MG63 (cell line): ENCODE measurements around the gene TRIM25. TPM values are rescaled to one million over a fixed set of nuclear protein-coding genes. Genes with fewer than 3 reads are reported as not detected.
A peak's percentile ranks its signal among the peaks of the same experiment; 100 is the strongest.
"Not testable (repeated sequence)": the region's sequence is repeated elsewhere in the genome, so short reads cannot be mapped to it uniquely, and the experiment has no call there.

ENCODE experiments used
- DNase-seq: peaks from one replicate; pipeline ENCODE4 v3.0.0-alpha.2; 2020
- H3K27me3 ChIP-seq: fragments of 250-450 bp; sonication (Bioruptor Pico); 2 replicates; pipeline ENCODE4 v1.5.1; 2020; ENCODE audit warnings: mild to moderate bottlenecking, moderate library complexity
- H3K36me3 ChIP-seq: fragments of 250-450 bp; sonication (Bioruptor Pico); 2 replicates; pipeline ENCODE4 v1.5.1; 2020; ENCODE audit warnings: mild to moderate bottlenecking, moderate library complexity
- H3K4me3 ChIP-seq: fragments of 250-450 bp; sonication (Bioruptor Pico); 2 replicates; pipeline ENCODE4 v1.5.1; 2020; ENCODE audit warnings: mild to moderate bottlenecking, moderate library complexity
- H3K9me3 ChIP-seq: fragments of 250-450 bp; sonication (Bioruptor Pico); 2 replicates; pipeline ENCODE4 v1.5.1; 2020; ENCODE audit warnings: mild to moderate bottlenecking, moderate library complexity
- total RNA-seq: library from RNA; depleted of rRNA; stranded (reverse); fragments of >200 nt; shearing (Covaris generic); gene quantifications from 2 replicates; pipeline ENCODE4 v1.2.3, GENCODE V29; 2014; ENCODE audit warnings: low replicate concordance; rRNA removed

Gene TRIM25, protein sequence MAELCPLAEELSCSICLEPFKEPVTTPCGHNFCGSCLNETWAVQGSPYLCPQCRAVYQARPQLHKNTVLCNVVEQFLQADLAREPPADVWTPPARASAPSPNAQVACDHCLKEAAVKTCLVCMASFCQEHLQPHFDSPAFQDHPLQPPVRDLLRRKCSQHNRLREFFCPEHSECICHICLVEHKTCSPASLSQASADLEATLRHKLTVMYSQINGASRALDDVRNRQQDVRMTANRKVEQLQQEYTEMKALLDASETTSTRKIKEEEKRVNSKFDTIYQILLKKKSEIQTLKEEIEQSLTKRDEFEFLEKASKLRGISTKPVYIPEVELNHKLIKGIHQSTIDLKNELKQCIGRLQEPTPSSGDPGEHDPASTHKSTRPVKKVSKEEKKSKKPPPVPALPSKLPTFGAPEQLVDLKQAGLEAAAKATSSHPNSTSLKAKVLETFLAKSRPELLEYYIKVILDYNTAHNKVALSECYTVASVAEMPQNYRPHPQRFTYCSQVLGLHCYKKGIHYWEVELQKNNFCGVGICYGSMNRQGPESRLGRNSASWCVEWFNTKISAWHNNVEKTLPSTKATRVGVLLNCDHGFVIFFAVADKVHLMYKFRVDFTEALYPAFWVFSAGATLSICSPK
- 12.3 and 13.6 TPM in 2 replicates for total RNA-seq

DNA sequence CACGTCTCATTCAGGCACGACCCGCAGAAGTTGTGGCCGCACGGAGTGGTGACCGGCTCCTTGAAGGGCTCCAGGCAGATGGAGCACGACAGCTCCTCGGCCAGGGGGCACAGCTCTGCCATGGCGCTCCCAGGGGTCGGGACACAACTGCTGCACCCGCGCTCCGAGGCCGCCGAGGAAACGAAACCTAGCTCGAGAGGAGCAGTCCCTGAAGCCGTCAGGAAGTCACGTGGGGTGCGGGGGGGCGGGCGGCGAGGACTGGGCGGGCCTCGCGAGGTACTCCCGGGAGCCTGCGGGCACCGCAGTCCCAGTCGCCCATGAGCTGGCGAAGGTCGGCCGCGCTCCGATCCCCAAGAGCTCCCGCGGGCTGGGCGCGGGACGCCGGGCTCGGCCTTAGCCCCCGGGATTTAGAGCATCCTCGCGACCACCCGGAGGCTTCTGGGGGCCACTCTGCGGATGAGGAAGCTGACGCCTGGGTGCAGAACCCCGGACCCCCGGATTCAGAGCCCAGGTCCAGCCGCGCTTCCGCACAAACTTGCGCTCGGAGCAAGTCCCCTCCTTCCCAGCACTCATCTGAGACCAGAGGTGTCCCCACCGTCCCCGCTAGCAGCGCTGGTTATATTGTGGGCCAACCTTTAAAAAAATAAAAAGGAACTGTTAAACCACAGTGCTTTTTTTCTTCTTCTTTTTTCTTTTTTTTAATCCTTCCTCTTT is at the start of gene TRIM25:
Gene TRIM25 (minus strand): TSS at position 183 of the 714 bp plus-strand sequence. CDS start 61 bp downstream, at position 122.
- DNase-seq = peak; percentile 98
- Histone ChIP-seq H3K36me3 (peaks cover 34% of the 10 kb centered on the region), H3K4me3 (peak within 1 kb of the TSS; percentile 93), H3K27me3 (no peaks in the 10 kb centered on the region), H3K9me3 (peaks cover 7% of the 10 kb centered on the region)

DNA sequence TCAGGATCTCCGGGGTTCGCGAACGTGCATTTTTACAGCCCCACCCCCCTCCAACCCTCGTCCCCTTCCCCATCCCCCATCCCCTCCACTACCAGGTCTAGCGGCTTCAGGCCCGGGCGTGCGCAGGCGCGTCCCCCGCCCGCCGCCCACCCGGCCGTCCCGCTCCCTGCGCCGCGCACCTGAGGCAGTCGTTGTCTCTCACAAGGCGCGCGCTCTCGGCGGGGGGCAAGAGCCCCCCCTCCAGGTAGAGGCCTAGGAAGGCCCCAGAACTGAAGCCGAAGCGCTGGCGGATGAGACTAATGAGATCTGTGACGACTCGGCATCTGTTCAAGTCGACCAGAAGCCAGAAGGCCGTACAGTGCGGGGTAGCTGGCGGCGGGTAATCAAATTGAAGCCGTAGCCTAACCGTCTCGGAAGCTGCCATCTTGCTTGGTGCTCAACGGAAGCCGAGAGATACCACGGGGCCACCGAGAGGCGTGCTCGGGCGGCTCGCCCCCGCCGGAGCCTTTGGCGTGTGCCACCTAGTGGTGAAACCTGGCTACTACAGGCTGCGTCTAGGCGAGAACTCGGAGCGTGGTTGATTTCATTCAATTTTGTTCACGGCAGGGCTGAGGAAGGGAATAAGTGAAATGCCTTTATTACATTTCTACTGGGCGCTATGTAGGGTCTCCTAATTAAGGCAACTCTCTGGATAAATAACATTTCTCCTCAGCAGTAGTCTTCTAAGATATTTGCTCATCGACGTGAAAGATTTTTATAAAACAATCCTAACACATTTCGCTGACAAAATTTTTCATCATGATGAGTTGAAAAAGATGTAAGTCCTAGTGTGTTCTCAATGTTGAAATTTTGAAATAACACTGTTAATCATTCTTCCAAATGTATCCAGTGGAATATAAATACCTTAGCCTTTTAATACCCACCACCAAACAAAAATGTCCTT is 47.0 kb upstream of the TRIM25 start, which contains the start of gene COIL:
Gene COIL (minus strand): TSS at position 455 of the 943 bp plus-strand sequence. CDS start 31 bp downstream, at position 424.
- no peaks in the 10 kb centered on the region for H3K9me3 ChIP-seq
- H3K36me3 ChIP-seq = peaks cover 22% of the 10 kb centered on the region
- H3K27me3 ChIP-seq = no peaks in the 10 kb centered on the region
- peak within 1 kb of the TSS; percentile 99 for H3K4me3 ChIP-seq
- DNase-seq = peak; percentile 91

DNA sequence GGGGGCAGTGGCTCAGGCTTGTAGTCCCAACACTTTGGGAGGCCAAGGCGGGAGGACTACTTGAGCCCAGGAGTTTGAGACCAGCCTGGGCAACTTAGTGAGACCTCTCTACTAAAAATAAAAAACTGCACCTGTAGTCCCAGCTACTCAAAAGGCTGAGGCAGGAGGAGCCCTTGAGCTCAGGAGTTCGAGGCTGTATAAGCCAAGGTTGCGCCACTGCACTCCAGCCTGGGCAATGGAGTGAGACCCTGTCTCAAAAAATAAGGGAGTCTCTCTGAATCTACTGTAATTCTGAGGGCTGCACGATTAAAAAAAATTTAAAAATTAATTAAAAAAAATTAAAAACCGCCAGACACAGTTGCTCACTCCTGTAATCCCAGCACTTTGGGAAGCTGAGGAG is 43.1 kb upstream of the TRIM25 start:
- Histone ChIP-seq H3K27me3 (no peaks in the 10 kb centered on the region), H3K36me3 (peaks cover 44% of the 10 kb centered on the region), H3K9me3 (no peaks in the 10 kb centered on the region), H3K4me3 (no peak overlapping the region)
- DNase-seq = no peak

DNA sequence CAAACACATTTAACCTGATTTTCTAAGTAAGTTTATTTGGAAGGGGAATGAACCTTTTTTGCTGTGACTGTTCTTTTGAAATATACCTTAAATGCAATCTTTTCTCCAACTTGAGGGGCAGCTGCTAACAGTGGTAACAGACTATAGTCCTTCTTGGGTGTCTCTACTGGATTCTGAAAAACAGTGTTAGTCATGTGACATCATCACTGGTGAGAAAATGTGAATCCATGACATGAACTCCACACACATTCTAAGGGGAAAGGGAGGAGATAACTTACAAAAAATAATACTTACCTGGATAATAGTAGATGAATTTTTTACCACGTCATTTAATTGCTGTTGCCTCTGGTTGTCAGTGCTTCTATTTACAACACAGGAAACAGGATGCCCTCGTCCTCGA is 35.7 kb upstream of the TRIM25 start:
- H3K27me3 ChIP-seq = no peaks in the 10 kb centered on the region
- no peak overlapping the region for H3K4me3 ChIP-seq
- no peaks in the 10 kb centered on the region for H3K9me3 ChIP-seq
- DNase-seq = no peak
- H3K36me3 ChIP-seq = peaks cover 81% of the 10 kb centered on the region

DNA sequence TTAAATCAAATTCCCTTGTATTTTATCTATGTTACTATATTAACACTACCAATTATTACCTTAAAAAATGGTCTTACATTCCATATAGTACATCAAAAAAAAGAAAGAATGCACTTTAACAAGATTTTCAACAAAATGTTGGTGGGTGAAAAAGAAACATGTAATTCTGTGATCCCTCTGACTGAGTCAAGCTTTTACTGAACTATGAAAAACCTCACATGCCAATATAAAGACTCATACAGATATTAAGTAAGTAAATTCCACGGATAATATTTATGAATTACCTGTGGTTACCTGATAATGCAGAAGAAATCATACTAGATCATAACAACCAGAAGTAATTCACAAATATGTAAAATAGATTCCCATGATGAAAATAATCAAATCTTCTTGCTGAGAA is 34.6 kb upstream of the TRIM25 start:
- no peaks in the 10 kb centered on the region for H3K9me3 ChIP-seq
- peaks cover 81% of the 10 kb centered on the region for H3K36me3 ChIP-seq
- DNase-seq = no peak
- no peaks in the 10 kb centered on the region for H3K27me3 ChIP-seq
- no peak overlapping the region for H3K4me3 ChIP-seq

DNA sequence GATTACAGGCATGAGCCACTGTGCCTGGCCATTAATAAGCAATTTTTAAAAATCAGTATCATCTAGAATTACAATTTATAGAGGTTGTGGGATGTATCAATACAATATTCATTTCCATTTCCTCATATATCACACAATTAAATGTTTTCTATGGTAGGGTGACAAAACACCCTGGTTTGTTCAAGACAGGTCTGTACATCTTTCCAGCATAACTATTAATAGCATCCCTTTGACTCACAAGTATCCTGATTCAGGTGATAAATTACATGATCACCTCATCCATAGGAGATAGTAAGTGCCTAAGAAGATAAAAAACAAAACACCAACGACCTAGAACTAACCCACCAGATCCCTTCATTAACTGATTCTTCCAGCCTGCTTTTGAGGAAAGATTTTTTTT is 33.9 kb upstream of the TRIM25 start:
- DNase-seq = no peak
- Histone ChIP-seq H3K4me3 (no peak overlapping the region), H3K9me3 (no peaks in the 10 kb centered on the region), H3K27me3 (no peaks in the 10 kb centered on the region), H3K36me3 (peaks cover 85% of the 10 kb centered on the region)

DNA sequence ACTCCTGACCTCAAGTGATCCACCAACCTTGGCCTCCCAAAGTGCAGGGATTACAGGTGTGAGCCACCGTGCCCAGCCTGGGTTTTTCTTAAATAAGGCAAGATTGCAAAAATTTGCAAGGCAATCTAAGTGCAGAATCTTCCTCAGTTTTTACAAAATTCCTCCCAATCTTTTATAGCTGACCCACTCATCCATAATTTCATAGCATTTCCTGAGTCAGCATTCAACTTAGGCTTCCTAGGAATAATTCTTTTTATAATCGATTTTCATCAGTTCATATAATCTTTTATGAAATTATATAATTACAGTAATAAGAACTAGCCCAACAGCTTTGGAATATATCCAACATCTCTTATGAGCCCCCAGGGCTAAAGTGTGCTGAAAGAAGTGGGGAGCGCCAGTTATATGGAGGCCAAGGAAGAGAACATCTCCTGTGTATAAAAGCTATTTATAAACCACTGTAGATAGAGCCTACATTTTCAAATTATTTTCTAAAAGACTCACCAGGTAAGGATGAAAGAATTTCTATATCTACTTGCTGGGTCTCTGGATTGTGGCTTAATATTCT is 32.2 kb upstream of the TRIM25 start:
- H3K9me3 ChIP-seq = no peaks in the 10 kb centered on the region
- H3K27me3 ChIP-seq = no peaks in the 10 kb centered on the region
- H3K36me3 ChIP-seq = peaks cover 86% of the 10 kb centered on the region
- no peak for DNase-seq
- no peak overlapping the region for H3K4me3 ChIP-seq

DNA sequence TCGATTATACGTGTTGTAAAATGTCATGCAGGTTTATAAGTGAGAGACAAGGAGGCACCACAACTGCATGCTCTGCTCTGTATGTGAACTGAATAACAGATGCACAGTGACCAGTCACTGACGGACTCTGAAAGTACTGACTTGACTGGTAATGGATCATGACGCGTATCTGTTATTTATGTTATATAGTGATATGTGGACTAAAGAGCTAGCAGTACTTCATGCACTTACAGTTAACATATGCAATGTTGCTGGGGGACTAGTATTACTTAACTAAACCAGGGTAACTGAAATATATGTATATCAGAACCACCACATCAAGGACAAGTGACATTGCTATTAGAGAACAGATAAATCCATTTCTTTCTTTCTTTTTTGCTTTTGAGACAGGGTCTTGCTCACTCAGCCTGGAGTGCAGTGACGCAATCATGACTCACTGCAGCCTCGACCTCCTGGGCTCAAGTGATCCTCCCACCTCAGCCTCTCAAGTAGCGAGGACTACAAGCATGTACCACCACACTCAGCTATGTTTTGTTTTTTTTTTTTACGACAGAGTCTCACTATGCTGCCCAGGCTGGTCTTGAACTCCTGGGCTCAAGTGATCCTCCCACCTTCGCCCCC is 29.8 kb upstream of the TRIM25 start:
- Histone ChIP-seq H3K27me3 (no peaks in the 10 kb centered on the region), H3K36me3 (peaks cover 84% of the 10 kb centered on the region), H3K9me3 (no peaks in the 10 kb centered on the region), H3K4me3 (no peak overlapping the region)
- DNase-seq = peak; percentile 32

DNA sequence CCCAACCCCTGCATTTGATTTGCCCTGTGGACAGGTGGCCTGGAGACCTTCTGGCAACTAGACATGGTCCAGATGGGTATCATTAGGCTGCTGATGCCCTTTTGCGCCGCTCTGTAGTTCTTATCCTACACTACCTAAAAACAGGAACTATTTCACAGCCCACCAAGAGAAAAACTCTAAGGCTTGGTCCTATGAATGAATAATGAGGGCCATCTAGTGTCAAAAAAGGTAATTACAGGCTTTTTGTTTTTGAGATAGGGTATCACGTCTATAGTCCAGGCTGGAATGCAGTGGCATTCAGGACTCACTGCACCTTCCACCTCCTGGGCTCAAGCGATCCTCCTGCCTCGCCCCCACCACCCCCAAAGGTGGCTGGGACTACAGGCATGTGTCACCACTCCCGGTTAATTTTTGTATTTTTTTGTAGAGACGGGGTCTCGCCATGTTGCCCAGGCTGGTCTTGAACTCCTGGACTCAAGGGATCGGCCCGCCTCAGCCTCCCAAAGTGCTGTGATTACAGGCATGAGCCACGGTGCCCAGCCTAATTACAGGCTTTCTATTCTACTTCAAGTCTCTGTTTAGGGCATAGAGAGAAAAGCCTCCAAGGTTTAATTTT is 26.1 kb upstream of the TRIM25 start:
- peaks cover 89% of the 10 kb centered on the region for H3K36me3 ChIP-seq
- no peak overlapping the region for H3K4me3 ChIP-seq
- no peaks in the 10 kb centered on the region for H3K27me3 ChIP-seq
- no peaks in the 10 kb centered on the region for H3K9me3 ChIP-seq
- DNase-seq = no peak

DNA sequence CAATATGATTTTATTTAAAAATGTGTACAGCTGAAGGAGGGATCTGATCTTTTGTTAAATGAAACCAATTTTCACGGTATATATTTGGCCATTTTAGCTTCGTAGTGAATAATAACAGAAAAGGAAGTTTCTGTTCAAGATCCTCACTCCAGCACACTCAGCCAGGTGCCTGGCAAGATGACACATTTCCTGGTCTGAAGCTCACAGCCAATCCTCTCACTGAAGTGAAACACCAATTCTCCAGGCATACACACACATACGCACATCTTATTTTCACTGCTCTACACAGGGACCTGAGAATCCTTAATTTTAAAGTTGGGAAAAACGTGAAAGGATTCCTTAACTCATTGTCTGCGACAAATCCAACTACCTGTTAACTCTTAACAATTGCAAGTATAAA is 24.4 kb upstream of the TRIM25 start:
- H3K36me3 ChIP-seq = peaks cover 88% of the 10 kb centered on the region
- not testable (repeated sequence) for DNase-seq, H3K9me3 ChIP-seq

DNA sequence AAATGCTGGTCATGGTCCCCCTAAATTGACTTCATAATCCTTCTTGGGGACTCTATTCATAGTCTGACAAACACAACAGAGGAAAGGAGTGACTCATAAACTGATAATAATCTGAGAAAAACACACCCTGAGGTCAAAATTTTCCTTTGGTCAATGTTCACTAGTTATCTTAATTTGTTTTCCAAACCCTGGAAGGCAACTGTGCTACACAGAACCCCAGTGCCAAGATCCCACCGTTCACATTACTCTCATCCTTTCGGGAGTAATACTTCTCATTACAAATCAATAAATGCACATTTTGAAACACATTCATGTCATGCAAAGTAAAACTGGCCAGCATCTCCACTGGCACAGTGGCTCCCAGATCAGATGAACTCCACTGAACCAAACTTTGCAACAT is 23.8 kb upstream of the TRIM25 start:
- no peak for DNase-seq
- no peak overlapping the region for H3K4me3 ChIP-seq
- H3K27me3 ChIP-seq = no peaks in the 10 kb centered on the region
- H3K9me3 ChIP-seq = peaks cover under 1% of the 10 kb centered on the region; the same call in 1 of the 2 replicates
- peaks cover 83% of the 10 kb centered on the region for H3K36me3 ChIP-seq

More for the DNA sequence above, 24.4 kb upstream of the TRIM25 start:
- H3K27me3 ChIP-seq, H3K4me3 ChIP-seq: not testable (repeated sequence)

DNA sequence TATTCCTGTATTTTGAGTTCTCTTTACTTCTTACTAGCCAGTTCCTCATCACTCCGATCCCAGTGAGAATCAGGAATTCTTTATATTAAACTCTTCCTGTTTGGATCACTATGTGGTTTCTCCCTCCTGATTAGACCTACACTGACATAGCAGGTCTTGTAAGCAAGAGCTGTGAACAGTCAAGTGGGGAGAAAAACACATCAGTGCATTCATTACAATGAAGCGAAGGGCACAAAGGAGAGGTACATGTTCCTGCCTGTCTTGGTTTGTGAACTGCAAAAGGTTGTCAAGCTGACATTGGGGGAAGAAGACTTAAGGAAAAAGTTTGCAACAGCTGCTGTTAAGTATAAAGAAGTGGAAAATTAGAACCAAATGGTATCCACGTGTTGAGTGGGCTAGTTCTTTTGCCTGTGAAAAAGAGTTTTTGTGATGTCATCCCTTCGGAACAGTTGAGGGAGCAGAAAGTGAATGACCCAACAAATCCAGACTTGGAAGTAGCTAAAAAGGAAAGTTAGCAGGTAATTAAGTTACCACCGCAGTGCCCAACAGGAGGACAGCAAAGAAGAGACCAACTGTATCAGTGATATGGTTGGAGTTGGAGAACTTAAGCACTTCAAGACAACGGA is 23.0 kb upstream of the TRIM25 start:
- H3K27me3 ChIP-seq = no peaks in the 10 kb centered on the region
- H3K36me3 ChIP-seq = peaks cover 80% of the 10 kb centered on the region
- DNase-seq = no peak
- no peak overlapping the region for H3K4me3 ChIP-seq
- peaks cover 2% of the 10 kb centered on the region for H3K9me3 ChIP-seq

DNA sequence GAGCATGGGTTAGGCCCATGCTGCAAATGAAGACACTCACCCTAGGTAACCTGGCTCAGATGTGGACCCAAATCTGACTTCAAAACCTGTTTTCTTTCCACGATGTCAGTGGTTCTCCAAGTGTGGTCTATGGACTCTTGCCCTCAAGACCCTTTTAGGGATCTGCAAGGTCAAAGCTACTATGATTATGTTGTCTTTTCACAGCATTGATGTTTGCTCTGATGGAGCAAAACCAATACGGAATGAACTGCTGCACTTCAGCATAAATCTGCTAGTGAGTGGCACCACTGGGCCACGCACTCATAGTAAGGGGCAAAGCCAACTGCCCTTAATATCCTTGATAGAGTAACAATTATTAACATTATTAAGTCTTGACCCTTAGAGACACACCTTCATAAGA is 21.6 kb upstream of the TRIM25 start:
- no peak for DNase-seq
- Histone ChIP-seq H3K4me3 (no peak overlapping the region), H3K27me3 (no peaks in the 10 kb centered on the region), H3K36me3 (peaks cover 69% of the 10 kb centered on the region), H3K9me3 (peaks cover 14% of the 10 kb centered on the region)

DNA sequence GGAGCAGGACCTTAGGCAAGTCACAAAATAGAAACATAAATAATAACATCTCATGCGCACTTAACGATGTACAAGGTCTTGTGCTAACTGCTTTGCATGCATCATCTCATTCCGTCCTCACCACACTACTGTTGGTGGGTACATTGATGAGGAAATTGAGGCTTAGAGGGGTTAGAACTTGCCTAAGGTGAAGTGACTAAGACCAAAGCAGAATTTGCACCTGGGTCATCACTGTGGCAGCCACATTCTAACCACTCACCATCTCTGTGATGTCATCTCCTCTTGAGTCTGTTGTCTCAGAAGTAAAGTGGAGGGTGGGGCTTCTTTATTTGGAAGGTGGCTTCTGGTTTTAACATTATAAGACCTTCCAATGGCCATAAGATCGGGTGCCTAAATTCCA is 20.4 kb upstream of the TRIM25 start:
- peaks cover 57% of the 10 kb centered on the region for H3K36me3 ChIP-seq

DNA sequence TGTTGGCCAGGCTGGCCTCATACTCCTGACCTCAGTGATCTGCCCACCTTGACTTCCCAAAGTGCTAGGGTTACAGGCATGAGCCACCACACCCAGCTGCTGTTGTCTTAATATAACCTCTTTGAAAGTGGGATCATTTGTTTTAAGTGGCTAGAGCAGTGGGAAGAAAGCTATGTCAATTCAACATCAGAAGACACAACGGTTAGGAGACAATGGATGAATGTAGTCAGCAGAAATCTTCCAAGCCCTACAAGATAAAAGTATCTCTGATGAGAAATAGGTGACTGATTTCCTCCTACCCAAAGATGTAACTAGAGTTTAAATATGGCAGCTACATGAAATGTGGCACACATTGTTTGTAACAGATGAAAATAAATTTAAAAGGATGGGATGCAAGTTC is 20.0 kb upstream of the TRIM25 start:
- DNase-seq = no peak
- Histone ChIP-seq H3K4me3 (no peak overlapping the region), H3K36me3 (peaks cover 53% of the 10 kb centered on the region), H3K27me3 (no peaks in the 10 kb centered on the region), H3K9me3 (peaks cover 22% of the 10 kb centered on the region)

More for the DNA sequence above, 20.4 kb upstream of the TRIM25 start:
- no peaks in the 10 kb centered on the region for H3K27me3 ChIP-seq
- no peak overlapping the region for H3K4me3 ChIP-seq
- peaks cover 22% of the 10 kb centered on the region for H3K9me3 ChIP-seq
- DNase-seq = no peak
